NCI-H2081 (cell line): ENCODE results near the gene PFKFB3.

ENCODE experiments used
- DNase-seq, 2 experiments: peaks; one replicate each; lab custom pipeline; 2025; lab: John Stamatoyannopoulos, UW

PFKFB3 gene

GRCh38 chr10:6220418-6221191, 17.9 kb downstream of the PFKFB3 start:
- DNase-seq, result no peak

GRCh38 chr10:6221192-6221940, 18.6 kb downstream of the PFKFB3 start:
- DNase-seq, result no peak

GRCh38 chr10:6221971-6222751, 19.4 kb downstream of the PFKFB3 start:
- no peak for DNase-seq

- no peak for DNase-seq
These were observed 20.0 kb downstream of the PFKFB3 start for GRCh38 chr10:6222755-6223154.

GRCh38 chr10:6223981-6224380, 21.2 kb downstream of the PFKFB3 start:
- DNase-seq, result no peak

- DNase-seq, result no peak
These were observed 22.0 kb downstream of the PFKFB3 start for GRCh38 chr10:6224781-6225180.

GRCh38 chr10:6225263-6225814, 22.6 kb downstream of the PFKFB3 start:
- DNase-seq, result no peak

- DNase-seq, result no peak
These were observed 23.5 kb downstream of the PFKFB3 start for GRCh38 chr10:6226216-6226615.

GRCh38 chr10:6227346-6227745, 24.6 kb downstream of the PFKFB3 start:
- DNase-seq, result no peak

GRCh38 chr10:6228010-6228511, 25.3 kb downstream of the PFKFB3 start:
- DNase-seq, result no peak

- no peak for DNase-seq
These were observed 25.9 kb downstream of the PFKFB3 start for GRCh38 chr10:6228647-6229046.

GRCh38 chr10:6229290-6229689, 26.6 kb downstream of the PFKFB3 start:
- DNase-seq, result no peak

- no peak for DNase-seq
These were observed 27.0 kb downstream of the PFKFB3 start for GRCh38 chr10:6229746-6230145.

- no peak for DNase-seq
These were observed 27.6 kb downstream of the PFKFB3 start for GRCh38 chr10:6230315-6230714.

- DNase-seq, result no peak
These were observed 28.4 kb downstream of the PFKFB3 start for GRCh38 chr10:6231146-6231545.

- no peak for DNase-seq
These were observed 29.0 kb downstream of the PFKFB3 start for GRCh38 chr10:6231730-6232129.

GRCh38 chr10:6232225-6232807, 29.6 kb downstream of the PFKFB3 start:
- no peak for DNase-seq

- DNase-seq, result no peak
These were observed 30.4 kb downstream of the PFKFB3 start for GRCh38 chr10:6232846-6233724.

GRCh38 chr10:6233725-6234277, 31.1 kb downstream of the PFKFB3 start:
- DNase-seq, result no peak

GRCh38 chr10:6234371-6234770, 31.6 kb downstream of the PFKFB3 start:
- DNase-seq, result no peak
